ENCODE results near the gene TMEM232.
"Not testable (repeated sequence)": the region's sequence is repeated elsewhere in the genome, so short reads cannot be mapped to it uniquely, and the experiment has no call there.

TMEM232 gene

GRCh38 chr5:110681953-110682352 is 44.5 kb downstream of the TMEM232 start:
- no peak overlapping the region for H3K27ac ChIP-seq
- no peaks in the 10 kb centered on the region for H4K20me1 ChIP-seq
- no peaks in the 10 kb centered on the region for H3K4me1 ChIP-seq
- TF ChIP-seq Cebpa-rat (IDR thresholded peaks at IDR 0.05) = no peak
- no peaks in the 10 kb centered on the region for H3K27me3 ChIP-seq
- H3K4me3 ChIP-seq = no peak overlapping the region
- H3K4me2 ChIP-seq = no peak overlapping the region
- no peaks in the 10 kb centered on the region; a peak in 1 of 22 replicates for H3K9me3 ChIP-seq (replicated peaks in 1 of 11)
- H3K9ac ChIP-seq = no peak overlapping the region
- no peaks in the 10 kb centered on the region for H3K36me3 ChIP-seq

GRCh38 chr5:110681109-110681508 is 45.4 kb downstream of the TMEM232 start:
- no peaks in the 10 kb centered on the region for H3K4me1 ChIP-seq
- H3K27me3 ChIP-seq = no peaks in the 10 kb centered on the region
- H3K4me2 ChIP-seq = no peak overlapping the region
- no peaks in the 10 kb centered on the region for H3K36me3 ChIP-seq
- no peaks in the 10 kb centered on the region; a peak in 1 of 22 replicates for H3K9me3 ChIP-seq (replicated peaks in 1 of 11)
- no peak for TF ChIP-seq Cebpa-rat (IDR thresholded peaks at IDR 0.05)
- no peak overlapping the region for H3K27ac ChIP-seq
- H3K4me3 ChIP-seq = no peak overlapping the region
- no peaks in the 10 kb centered on the region for H4K20me1 ChIP-seq
- H3K9ac ChIP-seq = no peak overlapping the region

- not testable (repeated sequence) for H3K27ac ChIP-seq; H3K4me2 ChIP-seq; H3K36me3 ChIP-seq; H4K20me1 ChIP-seq; H3K27me3 ChIP-seq; H3K4me3 ChIP-seq; H3K9ac ChIP-seq; H3K4me1 ChIP-seq; H3K9me3 ChIP-seq (replicated peaks in 1 of 11)
Observed at GRCh38 chr5:110676554-110676953, 49.9 kb downstream of the TMEM232 start.

DNA sequence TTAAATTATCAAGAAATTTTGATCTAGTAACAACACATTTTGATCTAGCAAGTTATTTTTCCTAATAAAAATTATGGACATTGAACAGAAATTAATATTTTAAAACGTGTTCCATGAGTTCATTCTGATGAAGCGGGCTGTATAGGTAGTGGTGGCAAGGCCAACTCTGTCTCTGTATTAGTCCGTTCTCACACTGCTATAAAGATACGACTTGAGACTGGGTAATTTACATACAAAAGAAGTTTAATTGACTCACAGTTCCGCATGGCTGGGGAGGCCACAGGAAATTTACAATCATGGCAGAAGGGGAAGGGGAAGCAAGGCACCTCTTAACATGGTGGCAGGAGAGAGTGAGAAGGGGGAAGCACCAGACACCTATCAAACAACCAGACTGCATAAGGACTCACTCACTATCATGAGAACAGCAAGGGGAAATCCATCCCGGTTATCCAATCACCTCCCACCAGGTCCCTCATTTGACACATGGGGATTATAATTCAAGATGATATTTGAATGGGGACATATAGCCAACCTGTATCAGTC is 61.2 kb downstream of the TMEM232 start:
- Histone ChIP-seq H3K36me3 (no peaks in the 10 kb centered on the region), H3K4me1 (peaks cover 0 to 9% (median 4%) of the 10 kb centered on the region in 10 experiments; a peak in 8 of 20 replicates), H3K4me2 (peak overlapping the region in 4 of 11 experiments; percentile 4 to 52 (median 28); a peak in 5 of 22 replicates), H3K9me3 (replicated peaks in 1 of 11) (no peaks in the 10 kb centered on the region), H3K27ac (no peak overlapping the region), H3K27me3 (no peaks in the 10 kb centered on the region), H3K9ac (no peak overlapping the region), H4K20me1 (no peaks in the 10 kb centered on the region), H3K4me3 (no peak overlapping the region)
- TF ChIP-seq Cebpa-rat (IDR thresholded peaks at IDR 0.05) = no peak

DNA sequence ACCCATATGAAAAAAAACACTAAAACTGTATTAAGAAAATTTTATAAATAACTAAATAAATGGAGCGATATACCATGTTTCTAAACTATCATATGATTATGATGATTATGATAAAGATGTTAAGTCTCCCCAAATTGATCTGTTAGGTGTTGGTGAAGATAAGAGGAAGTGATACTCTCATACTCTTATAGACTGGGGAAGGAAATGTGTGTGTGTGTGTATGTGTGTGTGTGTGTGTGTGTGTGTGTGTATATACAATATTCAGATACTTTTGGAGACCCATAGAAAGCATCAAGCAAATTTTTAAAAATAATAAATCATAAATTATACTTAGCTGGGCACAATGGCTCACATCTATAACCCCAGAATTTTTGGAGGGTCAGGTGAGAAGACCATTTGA is 62.9 kb downstream of the TMEM232 start:
- Histone ChIP-seq H3K9ac (no peak overlapping the region), H3K36me3 (no peaks in the 10 kb centered on the region), H3K4me2 (0 out of 22 replicates have a peak overlapping the region, but pooled peaks of 1 of the 11 experiments have one; percentile 28), H3K4me3 (no peak overlapping the region), H3K27me3 (no peaks in the 10 kb centered on the region), H3K9me3 (replicated peaks in 1 of 11) (no peaks in the 10 kb centered on the region), H3K4me1 (peaks cover 0 to 9% (median 4%) of the 10 kb centered on the region in 10 experiments; a peak in 8 of 20 replicates), H3K27ac (no peak overlapping the region), H4K20me1 (no peaks in the 10 kb centered on the region)
- TF ChIP-seq Cebpa-rat (IDR thresholded peaks at IDR 0.05) = no peak

GRCh38 chr5:110658006-110658405 is 68.5 kb downstream of the TMEM232 start:
- no peak overlapping the region for H3K27ac ChIP-seq
- TF ChIP-seq Cebpa-rat (IDR thresholded peaks at IDR 0.05) = no peak
- H3K9ac ChIP-seq = no peak overlapping the region
- H3K4me2 ChIP-seq = no peak overlapping the region
- H3K4me1 ChIP-seq = no peaks in the 10 kb centered on the region
- H4K20me1 ChIP-seq = no peaks in the 10 kb centered on the region
- H3K27me3 ChIP-seq = no peaks in the 10 kb centered on the region
- no peak overlapping the region for H3K4me3 ChIP-seq
- no peaks in the 10 kb centered on the region for H3K9me3 ChIP-seq (replicated peaks in 1 of 11)
- no peaks in the 10 kb centered on the region for H3K36me3 ChIP-seq

DNA sequence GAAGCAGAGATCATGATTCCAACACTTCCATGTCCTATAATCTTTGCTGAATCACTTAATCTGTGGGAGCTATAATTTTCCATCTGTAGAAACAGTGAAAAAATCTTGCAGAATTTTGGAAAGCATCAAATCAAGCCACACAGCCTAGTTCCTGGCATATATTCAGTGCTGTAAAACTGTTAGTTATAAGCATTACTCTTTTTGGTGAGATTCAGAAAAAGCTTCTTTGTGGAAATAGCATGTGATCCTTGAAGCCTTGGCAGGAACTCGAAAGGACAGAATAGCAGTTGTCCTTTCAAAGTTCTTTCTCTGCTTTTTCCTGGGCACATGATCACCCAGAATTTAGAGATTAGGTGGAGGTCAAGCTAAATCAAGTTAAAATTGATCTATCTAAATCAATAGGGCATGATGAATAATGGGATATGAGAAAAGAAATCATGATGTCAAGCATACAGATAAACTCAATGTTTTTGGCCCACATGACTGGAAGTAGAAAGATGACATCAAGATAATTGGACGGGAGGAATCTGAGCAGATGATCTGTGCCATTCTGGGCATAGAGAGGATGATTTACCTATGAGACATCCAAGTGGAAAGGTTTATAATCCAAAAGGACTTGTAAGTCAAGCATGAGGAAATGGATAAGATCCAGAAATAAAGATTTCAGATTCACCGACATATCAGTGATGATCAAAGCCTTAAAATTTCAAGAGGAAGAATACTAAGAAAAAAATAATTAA is 73.1 kb downstream of the TMEM232 start:
- Histone ChIP-seq H3K9me3 (replicated peaks in 1 of 11) (no peaks in the 10 kb centered on the region), H3K4me2 (no peak overlapping the region), H3K4me3 (no peak overlapping the region), H3K4me1 (no peaks in the 10 kb centered on the region), H3K9ac (no peak overlapping the region), H4K20me1 (no peaks in the 10 kb centered on the region), H3K36me3 (no peaks in the 10 kb centered on the region), H3K27me3 (no peaks in the 10 kb centered on the region), H3K27ac (no peak overlapping the region)
- TF ChIP-seq Cebpa-rat (IDR thresholded peaks at IDR 0.05) = no peak

DNA sequence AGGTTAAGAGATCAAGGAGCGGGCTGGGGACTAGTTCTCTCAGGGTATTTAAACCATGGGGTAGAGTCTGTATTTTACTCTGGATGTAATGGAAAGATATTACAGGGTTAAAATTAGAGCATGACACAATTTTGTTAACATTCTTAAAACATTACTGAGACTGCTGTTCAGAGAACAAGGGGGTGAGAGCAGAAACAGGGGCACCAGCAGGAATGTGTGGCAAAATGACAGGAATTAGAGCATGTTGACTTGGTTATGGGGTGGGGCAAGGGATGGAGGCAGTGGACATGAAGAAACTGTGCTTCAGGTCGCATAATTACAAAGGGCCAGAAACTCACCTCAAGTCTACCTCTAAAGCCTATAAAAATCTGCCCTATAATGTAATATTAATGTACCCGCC is 75.0 kb downstream of the TMEM232 start:
- no peak for TF ChIP-seq Cebpa-rat (IDR thresholded peaks at IDR 0.05)
- Histone ChIP-seq H3K4me2 (no peak overlapping the region), H3K27me3 (no peaks in the 10 kb centered on the region), H3K27ac (no peak overlapping the region), H4K20me1 (no peaks in the 10 kb centered on the region), H3K36me3 (no peaks in the 10 kb centered on the region), H3K4me3 (no peak overlapping the region), H3K9me3 (replicated peaks in 1 of 11) (no peaks in the 10 kb centered on the region), H3K4me1 (no peaks in the 10 kb centered on the region), H3K9ac (no peak overlapping the region)

GRCh38 chr5:110644357-110644756 is 82.1 kb downstream of the TMEM232 start:
- no peak for TF ChIP-seq Cebpa-rat (IDR thresholded peaks at IDR 0.05)
- H4K20me1 ChIP-seq = no peaks in the 10 kb centered on the region
- no peak overlapping the region for H3K9ac ChIP-seq
- H3K36me3 ChIP-seq = no peaks in the 10 kb centered on the region
- no peak overlapping the region for H3K27ac ChIP-seq
- no peak overlapping the region for H3K4me3 ChIP-seq
- H3K27me3 ChIP-seq = no peaks in the 10 kb centered on the region
- H3K9me3 ChIP-seq (replicated peaks in 1 of 11) = no peaks in the 10 kb centered on the region
- H3K4me1 ChIP-seq = no peaks in the 10 kb centered on the region
- no peak overlapping the region for H3K4me2 ChIP-seq

Measured in BLaER1 treated with 17β-estradiol and CSF1 and Interleukin-3, amounts not matched to agents 10 nM and 100 nM (cell line).